Stimulated activated CD8-positive, alpha-beta memory T cell treated with anti-CD3 and anti-CD28 coated beads, Interleukin-7, amount 100 ng/mL, for 24 hours (primary cell): ENCODE results near the gene HAO1.
"Not testable (repeated sequence)": the region's sequence is repeated elsewhere in the genome, so short reads cannot be mapped to it uniquely, and the experiment has no call there.

Experiments used
- DNase-seq: peaks from one replicate; pipeline ENCODE4 v3.0.0-alpha.2; 2020; ENCODE audit warnings: low read depth

Gene HAO1

DNA sequence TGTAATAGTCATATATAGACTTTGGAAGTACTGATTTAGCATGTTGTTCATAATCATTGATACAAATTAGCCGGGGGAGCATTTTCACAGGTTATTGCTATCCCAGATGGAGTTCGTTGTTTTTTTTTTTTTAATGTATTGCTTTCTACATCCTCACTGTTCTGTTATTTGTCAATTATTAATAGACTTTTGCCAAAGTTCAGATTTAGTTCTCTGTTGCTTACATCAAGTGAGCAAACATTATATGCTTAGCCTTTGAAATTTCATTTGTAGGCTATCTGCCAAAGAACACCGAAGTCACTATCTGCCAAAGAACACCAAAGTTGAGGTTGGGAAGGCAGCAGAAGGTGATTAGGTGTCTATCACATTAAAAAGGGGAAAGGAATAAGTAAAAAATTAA, at the start of gene HAO1:
TSS of gene HAO1 (minus strand) at position 118 of the 400 bp plus-strand sequence. CDS start at position 82, 36 bp downstream.
- DNase-seq, result no peak

DNA sequence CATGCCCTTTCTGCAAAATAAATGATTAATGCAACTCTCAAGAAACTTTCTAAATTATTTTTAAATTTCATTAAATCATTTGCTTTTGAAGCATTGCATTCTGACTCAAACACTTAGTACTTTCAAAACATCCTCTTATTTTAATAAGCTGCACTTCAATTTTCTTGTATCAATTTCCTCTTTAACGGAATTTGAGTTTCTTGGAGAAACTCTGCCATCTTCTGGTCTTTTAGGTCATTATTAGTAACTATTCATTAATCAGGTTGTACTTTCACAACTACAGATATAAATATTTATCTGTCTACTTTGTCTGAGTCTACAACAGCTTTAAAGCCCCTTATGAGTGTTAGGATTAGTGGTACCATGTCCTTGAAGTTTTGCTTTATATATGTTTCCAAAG, 49.1 kb upstream of the HAO1 start:
- DNase-seq, result no peak

DNA sequence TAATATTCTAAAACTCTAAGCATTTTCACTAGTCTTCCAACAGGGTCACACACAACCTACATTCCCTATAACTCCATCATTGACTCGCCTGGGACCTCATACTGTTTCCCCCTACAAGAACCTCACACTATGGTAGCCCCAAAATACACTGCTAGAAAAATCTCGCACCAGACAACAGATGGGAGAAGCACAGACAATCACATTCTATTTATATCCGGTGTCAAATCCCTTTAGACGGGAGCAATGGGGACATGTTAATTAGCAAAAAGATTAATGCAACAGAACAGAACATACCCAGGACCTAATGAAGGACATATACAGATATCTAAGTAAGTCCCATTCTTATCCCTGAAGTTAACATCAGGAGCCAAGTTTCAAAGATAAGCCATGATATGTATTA, 45.7 kb upstream of the HAO1 start:
- no peak for DNase-seq

DNA sequence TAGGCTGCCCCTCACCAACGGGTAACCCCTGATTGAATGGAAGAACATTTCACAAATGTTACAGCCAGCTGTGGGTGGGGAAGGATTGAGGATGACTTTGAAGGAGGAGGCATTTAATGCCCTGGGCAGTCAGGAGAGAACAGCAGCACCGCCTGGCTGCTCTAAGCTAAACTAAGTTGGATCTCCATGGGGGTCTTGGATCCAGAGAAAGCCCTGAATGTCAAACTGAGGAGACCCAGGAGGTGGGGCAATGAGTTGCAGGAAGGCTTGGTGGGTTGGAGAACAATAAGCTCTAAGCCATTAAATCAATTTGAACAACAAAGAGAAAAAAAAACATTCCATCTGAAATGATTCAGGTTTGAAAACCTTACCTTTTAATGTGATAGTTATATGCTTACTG, 43.9 kb upstream of the HAO1 start:
- no peak for DNase-seq

DNA sequence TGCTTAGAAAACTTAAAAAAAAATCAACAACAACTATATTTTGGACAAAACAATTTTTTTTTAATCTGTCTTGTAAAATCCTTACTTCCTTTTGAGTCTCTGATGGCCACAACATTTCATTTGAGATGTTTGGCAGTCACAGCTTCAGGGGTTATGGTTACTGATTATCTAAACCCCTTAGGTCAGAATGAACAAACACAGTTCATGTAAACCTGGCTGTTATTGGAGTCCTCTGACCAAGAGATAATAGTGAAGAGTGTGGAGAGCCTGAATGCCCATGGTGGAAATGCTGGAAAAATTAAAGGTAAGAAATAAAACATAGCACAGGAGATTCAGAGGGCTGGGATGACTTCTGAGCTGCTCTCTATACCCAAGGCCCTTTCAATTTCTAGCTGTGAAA, 41.1 kb upstream of the HAO1 start:
- DNase-seq, result no peak

DNA sequence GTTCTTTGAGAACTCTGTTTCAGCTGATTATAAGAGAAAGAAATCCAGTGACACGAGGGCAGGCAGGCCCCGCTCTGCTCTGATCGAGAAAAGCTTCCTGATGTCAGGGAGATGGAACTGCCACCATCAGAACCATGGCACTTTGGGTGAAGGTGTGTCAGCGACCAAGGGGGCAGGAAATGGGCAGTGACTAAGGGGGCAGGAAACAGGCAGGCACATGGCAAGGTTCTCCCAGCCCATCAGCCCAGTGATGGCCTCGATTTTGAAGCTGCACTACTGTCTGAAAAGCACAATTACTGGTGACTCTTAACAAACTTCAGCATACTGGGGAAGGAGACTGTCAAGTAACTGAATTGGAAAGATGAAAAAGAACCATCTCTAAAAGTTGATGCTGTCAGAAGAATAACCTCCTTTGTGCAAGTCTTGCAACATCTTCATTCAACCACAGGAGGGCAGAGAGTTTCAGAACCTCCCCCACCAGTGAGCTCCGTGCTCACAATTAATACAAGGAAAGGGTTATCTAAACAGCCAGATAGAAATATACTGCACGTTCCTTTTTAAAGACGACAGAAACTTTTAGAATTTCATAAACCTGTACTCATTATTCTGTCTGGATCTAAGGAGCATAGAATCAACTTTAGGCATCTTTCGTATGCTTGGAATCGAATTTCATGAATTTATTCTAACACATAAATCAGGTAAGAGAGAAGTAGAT, 40.2 kb upstream of the HAO1 start:
- DNase-seq, result no peak

DNA sequence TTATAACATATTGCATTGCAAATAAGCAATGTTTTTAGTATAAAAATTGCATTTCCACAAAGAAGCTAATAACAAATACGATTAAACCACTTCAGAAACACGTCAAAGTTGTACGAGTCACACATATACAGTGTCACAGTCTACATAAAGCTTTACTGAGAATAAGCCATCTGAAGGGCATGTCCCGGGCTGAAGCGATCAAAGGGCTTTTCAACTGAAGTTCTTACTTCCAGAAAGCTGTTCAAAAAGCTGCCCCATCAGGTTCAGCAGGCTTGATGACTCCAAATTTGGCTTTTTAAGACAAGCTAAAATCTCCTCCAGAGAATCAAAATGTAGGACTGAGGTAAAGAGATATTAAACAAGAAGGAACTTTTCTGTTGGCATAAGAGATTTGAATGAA, 37.5 kb upstream of the HAO1 start:
- DNase-seq, result no peak

DNA sequence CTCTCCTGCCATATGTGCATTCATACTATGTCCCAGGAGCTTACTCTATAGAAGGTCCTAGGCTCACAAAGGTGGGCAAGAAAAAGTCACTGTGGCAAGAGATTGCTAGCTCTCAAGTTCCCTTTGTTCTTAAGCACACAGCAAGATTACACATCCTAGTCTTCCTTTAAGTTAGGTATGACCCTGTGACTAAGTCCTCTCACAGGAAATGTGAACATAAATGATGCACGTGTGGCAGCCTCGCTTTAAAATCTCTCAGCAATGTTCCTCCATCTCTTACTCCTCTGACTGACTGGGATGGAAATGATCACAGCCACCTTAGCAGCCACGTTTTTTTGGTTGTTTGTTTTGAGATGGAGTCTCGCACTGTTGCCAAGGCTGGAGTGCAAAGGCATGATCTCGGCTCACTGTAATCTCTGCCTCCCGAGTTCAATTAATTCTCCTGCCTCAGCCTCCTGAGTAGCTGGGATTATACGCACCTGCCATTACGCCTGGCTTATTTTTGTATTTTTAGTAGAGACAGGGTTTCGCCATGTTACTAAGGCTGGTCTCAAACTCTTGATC, 35.7 kb upstream of the HAO1 start:
- DNase-seq, result no peak

DNA sequence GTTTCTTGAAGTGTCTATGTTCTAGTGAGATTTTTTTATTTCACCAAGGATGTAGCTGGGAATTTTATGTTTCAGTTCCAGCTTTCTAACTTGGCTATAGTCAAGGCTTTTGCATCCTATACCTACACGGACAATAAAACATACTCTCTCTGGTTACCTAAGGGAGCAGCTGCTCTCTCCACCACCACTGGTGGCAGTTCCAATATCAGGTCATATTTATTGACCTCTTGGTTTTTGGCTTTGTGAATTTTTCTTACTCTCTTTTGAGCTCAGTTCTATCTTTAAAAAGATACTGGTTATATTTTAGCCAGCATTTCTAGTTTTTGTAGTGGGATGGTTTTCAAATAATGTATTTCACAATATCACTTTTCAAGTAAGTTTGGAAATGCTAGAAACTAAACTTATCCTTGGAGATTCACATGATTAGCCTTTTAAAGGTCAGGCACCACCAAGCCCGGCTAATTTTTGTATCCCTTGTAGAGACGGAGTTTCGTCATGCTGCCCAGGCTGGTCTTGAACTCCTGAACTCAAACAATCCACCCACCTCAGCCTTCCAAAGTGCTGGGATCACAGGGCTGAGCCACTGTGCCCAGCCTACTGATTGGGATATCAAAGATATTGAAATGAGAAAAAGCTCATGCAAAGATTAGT, 34.7 kb upstream of the HAO1 start:
- DNase-seq, result no peak

DNA sequence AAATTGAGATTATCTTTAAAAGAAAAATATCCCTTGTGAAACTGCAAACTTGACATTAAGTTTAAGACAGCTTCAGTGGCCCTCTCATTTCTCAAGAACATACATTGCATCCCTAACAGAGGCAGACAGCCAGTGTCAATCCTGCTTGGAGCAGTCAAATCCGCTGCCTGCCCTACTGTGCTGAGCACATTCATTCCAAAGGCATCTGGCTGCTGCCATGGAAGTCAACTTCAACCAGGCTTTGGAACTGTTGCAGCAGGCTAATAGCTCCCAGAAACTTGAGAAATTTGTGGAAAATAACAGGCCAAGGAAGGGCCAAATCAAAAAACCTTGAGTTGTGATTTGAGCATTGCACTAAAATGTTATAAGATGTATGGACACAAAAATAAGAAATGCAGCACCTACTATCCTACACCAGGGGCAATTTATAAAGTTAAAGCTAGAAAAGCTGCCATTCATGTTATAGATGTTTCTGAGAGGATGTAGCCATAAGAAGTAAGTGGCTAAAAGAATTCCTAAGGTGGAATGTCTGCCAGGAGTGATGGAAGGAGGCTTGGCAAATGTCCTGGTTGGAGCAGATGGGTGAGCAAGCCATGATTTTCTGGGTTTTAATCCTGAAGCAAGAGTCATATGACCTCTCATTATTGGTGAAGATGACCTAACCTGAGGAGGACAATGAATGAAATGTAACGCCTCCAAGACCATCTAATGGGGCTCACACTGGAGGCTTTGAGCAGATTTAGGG, 31.4 kb upstream of the HAO1 start:
- DNase-seq, result no peak

DNA sequence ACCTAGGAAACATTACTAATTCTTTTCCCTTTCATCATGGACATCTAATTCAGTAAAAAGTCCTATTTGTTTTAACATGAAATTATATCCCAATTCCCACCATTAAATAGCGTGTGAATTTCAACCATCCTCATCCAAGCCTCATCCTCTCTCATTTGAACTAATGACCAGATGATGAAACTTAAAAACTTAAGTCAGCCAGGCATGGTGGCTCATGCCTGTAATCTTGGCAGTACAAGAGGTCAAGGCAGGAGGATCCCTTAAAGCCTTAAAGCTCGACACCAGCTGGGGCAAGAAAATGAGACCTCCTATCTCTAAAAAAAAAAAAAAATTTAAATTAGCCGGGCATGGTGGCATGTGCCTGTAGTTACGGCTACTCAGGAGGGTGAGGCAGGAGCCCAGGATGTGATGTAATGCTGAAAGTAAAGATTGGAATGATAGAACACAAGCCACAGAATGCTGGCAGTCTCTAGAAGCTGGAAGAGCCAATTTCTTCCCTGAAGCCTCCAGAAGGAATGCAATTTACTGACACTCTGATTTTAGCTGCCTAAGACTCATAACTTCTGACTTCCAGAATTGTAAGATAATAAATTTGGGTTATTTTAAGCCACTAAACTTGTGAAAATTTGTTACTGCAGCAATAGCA, 27.1 kb upstream of the HAO1 start:
- no peak for DNase-seq

DNA sequence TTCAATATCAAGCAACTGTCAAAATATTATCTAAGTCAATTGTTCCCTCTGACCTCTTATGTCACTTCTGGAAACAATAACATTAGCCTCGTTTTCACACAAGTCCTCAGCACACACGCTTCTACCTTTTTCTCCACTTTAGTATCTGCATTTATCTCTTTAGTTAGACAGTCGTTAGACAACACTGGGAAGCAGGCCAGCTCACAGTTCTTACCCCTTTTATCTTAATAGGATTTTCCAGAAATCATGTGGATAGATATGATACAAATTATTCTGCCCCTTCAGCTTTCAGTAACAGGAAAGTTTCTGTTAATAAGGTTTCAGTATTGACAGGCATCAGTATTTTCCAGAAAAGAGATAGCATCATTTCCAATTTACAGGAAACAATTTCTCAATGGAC, 25.9 kb upstream of the HAO1 start:
- no peak for DNase-seq

DNA sequence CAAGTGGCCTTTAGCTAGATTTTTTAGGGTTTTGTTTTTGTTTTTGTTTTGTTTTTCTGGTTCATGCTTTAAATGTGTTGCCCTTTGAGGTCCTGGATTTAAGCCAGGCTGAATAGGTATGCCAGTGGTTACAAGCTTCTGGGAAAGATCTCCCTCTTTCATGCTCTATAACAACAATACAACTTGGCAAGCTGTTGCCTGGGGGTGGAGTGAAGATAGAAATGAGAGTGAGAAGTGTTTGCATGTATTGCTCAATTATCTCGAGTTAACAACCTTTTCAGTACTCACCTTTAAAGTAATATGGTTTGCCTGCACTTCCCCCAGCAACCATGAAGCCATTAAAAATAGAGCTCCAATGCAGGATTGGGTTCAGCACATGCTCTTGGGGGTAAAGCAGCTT, 19.2 kb upstream of the HAO1 start:
- no peak for DNase-seq

DNA sequence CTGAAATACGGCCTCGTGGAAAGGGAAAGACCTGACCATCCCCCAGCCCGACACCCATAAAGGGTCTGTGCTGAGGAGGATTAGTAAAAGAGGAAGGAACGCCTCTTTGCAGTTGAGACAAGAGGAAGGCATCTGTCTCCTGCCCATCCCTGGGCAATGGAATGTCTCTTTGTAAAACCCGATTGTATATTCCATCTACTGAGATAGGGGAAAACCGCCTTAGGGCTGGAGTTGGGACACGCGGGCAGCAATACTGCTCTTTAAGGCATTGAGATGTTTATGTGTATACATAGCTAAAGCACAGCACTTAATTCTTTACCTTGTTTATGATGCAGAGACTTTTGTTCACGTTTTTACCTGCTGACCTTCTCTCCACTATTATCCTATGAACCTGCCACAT, 16.3 kb upstream of the HAO1 start:
- not testable (repeated sequence) for DNase-seq

DNA sequence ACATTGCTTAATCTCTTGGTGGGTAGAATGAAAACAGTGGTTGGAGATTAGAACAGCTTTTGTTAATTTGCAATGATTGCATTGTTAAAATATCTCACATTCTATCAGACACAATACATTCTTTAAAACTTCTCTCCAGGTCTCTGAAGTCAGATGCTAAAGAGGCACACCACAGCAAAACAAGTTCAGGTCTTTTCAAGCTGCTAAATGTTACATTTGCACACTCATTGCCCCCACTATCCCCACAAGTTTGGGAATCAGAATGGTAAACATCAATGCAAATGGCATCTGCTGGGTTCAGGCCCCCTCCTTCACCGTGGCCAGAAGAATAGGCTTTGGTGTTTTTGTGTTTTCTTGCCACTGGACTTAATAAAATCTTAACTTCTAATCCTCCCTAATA, 10.1 kb upstream of the HAO1 start:
- no peak for DNase-seq

DNA sequence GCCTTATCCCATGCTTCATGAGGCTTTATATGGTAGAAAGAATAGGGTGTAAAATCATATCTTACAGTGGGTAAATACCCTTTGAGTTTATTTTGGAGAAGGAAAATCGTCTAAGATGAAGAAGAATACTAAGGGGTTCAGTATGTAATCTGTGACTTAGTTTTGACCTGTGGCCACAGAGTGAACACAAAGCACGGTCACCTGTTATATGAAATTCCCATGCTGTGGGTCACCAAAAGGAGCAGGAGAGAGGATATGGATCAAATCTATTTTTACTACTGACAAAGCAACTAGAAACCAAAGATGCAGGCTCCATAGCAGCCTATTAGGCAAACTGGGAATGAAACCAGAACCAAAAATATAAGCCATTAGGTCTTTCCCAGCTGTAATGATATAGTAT, 3.6 kb upstream of the HAO1 start:
- no peak for DNase-seq

DNA sequence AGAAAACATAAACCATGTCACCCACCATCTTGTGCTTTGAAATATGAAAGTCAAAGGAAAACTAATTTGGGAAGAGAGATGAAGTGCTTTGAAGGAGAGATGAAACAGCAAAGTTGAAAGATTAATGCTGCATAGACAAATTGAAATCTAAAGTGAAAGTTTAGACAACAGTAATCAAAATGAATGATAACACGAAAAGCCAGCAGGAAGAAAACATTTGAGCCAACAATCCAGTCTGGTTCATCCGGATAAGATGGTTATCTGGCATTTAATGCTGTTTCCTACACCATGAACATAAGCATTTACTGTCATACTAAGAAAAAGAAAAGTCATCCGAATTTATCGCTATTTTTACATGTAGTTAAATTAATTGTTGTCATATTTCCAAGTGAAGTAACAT, 595 bp downstream of the HAO1 start:
- no peak for DNase-seq

DNA sequence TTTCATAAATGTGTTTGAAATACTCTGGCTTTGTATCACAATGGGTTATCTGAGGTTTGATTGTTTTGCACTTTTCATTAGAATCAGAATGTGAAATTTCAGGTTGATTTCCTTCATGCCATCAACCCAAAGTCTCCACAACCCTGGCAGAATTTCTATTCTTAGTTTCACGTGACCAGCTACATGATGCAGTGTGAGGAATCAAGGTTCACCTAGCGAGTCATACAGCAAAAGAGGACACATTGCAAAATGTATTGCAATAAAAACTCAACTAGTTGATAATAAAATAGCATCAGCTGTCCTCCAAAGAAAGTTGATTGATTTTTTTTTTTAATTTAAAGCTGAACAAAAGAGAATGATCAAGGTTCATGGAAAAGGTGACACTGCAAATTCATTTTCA, 2.2 kb downstream of the HAO1 start:
- no peak for DNase-seq

DNA sequence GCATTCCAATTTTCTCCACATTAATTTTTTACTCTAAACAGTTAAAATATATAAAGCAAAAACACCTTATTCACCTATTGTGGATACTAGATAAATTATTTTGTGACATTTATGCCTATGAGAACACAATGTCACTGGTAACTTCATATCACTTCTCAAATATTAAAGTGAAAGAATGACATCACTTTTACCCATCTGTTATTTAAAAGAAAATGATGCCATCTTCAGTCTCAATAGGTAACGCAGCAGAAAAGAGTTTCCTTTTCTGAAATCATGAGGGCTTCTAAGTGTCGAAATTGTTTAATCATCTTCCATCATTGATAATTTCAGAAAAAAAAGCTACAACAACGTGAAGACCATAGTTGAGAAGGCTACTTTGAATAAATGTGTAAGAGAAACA, 2.9 kb downstream of the HAO1 start:
- DNase-seq, result no peak

DNA sequence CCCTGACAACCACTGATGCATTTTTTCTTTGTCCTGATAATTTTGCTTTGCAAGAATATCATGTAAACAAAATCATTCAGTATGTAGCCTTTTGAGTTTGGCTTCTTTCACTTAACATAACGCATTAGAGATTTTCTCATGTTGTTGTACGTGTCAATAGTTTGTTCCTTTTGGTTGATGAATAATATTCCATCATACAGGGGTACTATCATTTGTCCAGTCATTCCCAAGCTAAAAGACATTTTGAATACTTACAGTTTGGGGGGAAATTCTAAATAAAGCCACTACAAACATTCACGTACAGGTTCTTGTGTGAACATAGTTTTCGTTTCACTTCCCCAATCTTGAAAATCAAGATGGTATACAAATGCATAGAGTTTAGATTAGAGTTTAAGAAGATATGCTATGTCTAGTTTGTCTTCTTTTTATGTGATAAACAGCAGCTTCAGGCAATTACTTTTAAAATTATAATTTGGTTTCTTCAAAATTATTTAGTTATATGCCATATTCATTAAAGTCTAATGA, 5.2 kb downstream of the HAO1 start:
- no peak for DNase-seq

DNA sequence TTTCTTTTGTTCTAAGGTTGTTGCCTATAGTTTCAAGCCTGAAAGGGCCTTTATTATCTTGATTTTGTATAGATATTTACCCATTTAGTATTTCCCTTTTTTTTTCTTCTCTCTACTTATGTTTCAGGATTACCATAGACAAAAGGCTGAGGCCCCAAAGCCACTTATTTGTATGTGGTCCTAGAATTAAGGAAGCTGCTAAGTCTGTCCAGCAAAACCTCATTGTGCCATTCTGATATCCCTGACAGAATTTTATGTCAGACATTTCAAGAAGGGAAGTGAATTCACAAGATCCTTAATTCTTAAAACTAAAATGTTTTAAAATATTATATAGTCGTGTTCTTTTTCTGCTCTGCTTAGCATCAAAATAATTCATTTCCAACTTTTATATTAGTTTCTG, 6.9 kb downstream of the HAO1 start:
- no peak for DNase-seq

DNA sequence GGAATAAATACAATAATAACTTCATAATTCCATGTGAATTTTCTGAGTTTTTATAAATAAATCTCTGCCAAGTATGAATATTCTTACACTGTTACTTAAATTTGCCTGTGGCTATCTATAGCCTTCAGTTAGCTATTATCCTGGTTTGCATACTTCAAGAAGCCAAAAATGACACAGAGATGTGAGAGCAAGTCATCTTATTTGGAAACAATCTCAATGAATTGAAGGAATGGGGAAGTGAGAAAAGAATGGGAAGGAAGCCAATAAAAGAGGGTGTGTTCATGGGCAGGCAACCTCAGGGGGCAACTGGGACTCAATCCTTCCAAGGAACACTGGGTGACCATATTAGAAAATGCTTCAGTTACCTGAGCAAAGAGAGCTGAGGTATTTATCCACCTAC, 9.9 kb downstream of the HAO1 start:
- DNase-seq, result no peak
